DOHH2 (cell line): ENCODE results near the gene TIGD3.

Source experiments
- CTCF ChIP-seq: fragments of 200-600 bp; sonication (generic); IDR thresholded peaks from one replicate; pipeline ENCODE4 v1.5.1; 2014; ENCODE audit warnings: antibody characterized with exemption, mild to moderate bottlenecking, low read depth, low read length; ENCODE audit not compliant: poor library complexity, severe bottlenecking
- EZH2phosphoT487 ChIP-seq: fragments of 200-600 bp; sonication (generic); IDR thresholded peaks from 2 replicates; pipeline ENCODE4 v1.6.1; 2017; ENCODE audit warnings: borderline replicate concordance, mild to moderate bottlenecking, antibody characterized with exemption, low read length, moderate library complexity, mixed read lengths

GRCh38 chr11:65321828-65322485, 32.6 kb upstream of the TIGD3 start:
- TF ChIP-seq CTCF: no peak
- no peak for TF ChIP-seq EZH2phosphoT487
